CD4-positive, alpha-beta T cell (primary cell): ENCODE measurements around the gene CTF1. TPM values are rescaled to one million over a fixed set of nuclear protein-coding genes. Genes with fewer than 3 reads are reported as not detected.
A peak's percentile ranks its signal among the peaks of the same experiment; 100 is the strongest.
"Not testable (repeated sequence)": the region's sequence is repeated elsewhere in the genome, so short reads cannot be mapped to it uniquely, and the experiment has no call there.

Experiments
- ATAC-seq: fragments of 200-7000 bp; cut with Tn5 transposase; one replicate; pipeline ENCODE4 v1.10.0; 2022; ENCODE audit warnings: mild to moderate bottlenecking; ENCODE audit not compliant: poor library complexity
- CTCF ChIA-PET: fragments of 350-600 bp; sonication (Branson Sonifier 250); formaldehyde crosslinking; loops from one replicate; lab custom pipeline; 2021; ENCODE audit warnings: antibody characterized with exemption, inconsistent platforms; lab: Charles Lee
- POLR2A ChIA-PET: fragments of 350-600 bp; sonication (Branson Sonifier 250); formaldehyde crosslinking; loops from one replicate; lab custom pipeline; 2021; ENCODE audit warnings: antibody characterized with exemption, inconsistent platforms; lab: Charles Lee
- DNase-seq, 14 experiments: peaks; one replicate each; pipeline ENCODE4 v3.0.0-alpha.2; 2013 to 2020; ENCODE audit warnings: mixed read lengths in 2 of 14
- H3K27ac ChIP-seq, 2 donors: one replicate each; pipeline versions ENCODE4 v1.5.1 to v1.7.0; 2013; ENCODE audit warnings: low read length in 2 of 2, low read depth in 1 of 2, mild to moderate bottlenecking in 1 of 2
- H3K27me3 ChIP-seq, 2 experiments: 1 replicate in 1 of 2; 2 replicates in 1 of 2; pipeline versions ENCODE4 v1.6.1 to v1.7.0; 2013; ENCODE audit warnings: low read length in 2 of 2, control low read depth in 1 of 2, mild to moderate bottlenecking in 1 of 2, moderate library complexity in 1 of 2; ENCODE audit not compliant: insufficient read depth in 2 of 2, control insufficient read depth in 1 of 2
- H3K36me3 ChIP-seq: one replicate; pipeline ENCODE4 v1.6.1; 2013; ENCODE audit warnings: low read length, control low read depth; ENCODE audit not compliant: insufficient read depth
- H3K4me1 ChIP-seq: one replicate; pipeline ENCODE4 v1.6.1; 2013; ENCODE audit warnings: low read length, control low read depth; ENCODE audit not compliant: insufficient read depth
- H3K4me3 ChIP-seq: one replicate; pipeline ENCODE4 v1.5.1; 2013; ENCODE audit warnings: mild to moderate bottlenecking, low read length, moderate library complexity
- H3K9me3 ChIP-seq, 2 experiments: 1 replicate in 1 of 2; 2 replicates in 1 of 2; pipeline versions ENCODE4 v1.6.1 to v1.7.0; 2013; ENCODE audit warnings: low read length in 2 of 2, mild to moderate bottlenecking in 2 of 2, control low read depth in 1 of 2, moderate library complexity in 1 of 2; ENCODE audit not compliant: control insufficient read depth in 1 of 2, insufficient read depth in 1 of 2
- H3K27ac Mint-ChIP-seq: one replicate; pipeline ENCODE4 v1.8.0; 2020; ENCODE audit warnings: mixed read lengths
- H3K27me3 Mint-ChIP-seq: one replicate; pipeline ENCODE4 v1.8.0; 2021; ENCODE audit warnings: mixed read lengths
- H3K36me3 Mint-ChIP-seq: one replicate; pipeline ENCODE4 v1.8.0; 2021; ENCODE audit warnings: low read depth, mixed read lengths
- H3K4me1 Mint-ChIP-seq: one replicate; pipeline ENCODE4 v1.8.0; 2021; ENCODE audit warnings: low read depth, mixed read lengths
- H3K4me3 Mint-ChIP-seq: one replicate; pipeline ENCODE4 v1.8.0; 2020; ENCODE audit warnings: mild to moderate bottlenecking, mixed read lengths
- H3K9me3 Mint-ChIP-seq: one replicate; pipeline ENCODE4 v1.8.0; 2020; ENCODE audit warnings: mixed read lengths
- intact Hi-C, 2 experiments: fragments of 100-400 bp; cut with DNase I in 1 of 2; cut with micrococcal nuclease in 1 of 2; formaldehyde crosslinking; loops; one replicate each; pipeline versions ENCODE4 v1.15.1 to v1.9.0; 2023 to 2025; cut with DNase I, micrococcal nuclease
- total RNA-seq, 174 experiments: library from RNA in 2 of 174; stranded (reverse) in 2 of 174; gene quantifications; one replicate each; pipeline ENCODE4 v1.2.3 and lab custom pipeline; 2021 to 2026
- TF ChIP-seq, protein P1 (sequence below): fragments of 200-600 bp; IDR thresholded peaks from one replicate; pipeline ENCODE4 v1.8.0; 2022; ENCODE audit warnings: antibody characterized with exemption, mild to moderate bottlenecking

The CTF1 gene
- total RNA-seq, 2 experiments from 2014 or later = 0.20 TPM; not detected in 1

GRCh38 chr16:30887927-30888326, 8.5 kb upstream of the CTF1 start:
- CTCF ChIA-PET = interaction anchor here (1.1 kb wide), 1 partner anchor 14 kb away, joined by 3 read pairs; no protein-coding TSS in a partner anchor

GRCh38 chr16:30888856-30889499, 7.4 kb upstream of the CTF1 start:
- Mint-ChIP-seq H3K36me3 (peaks cover 53% of the 10 kb centered on the region), H3K27ac (no peak overlapping the region)
- CTCF ChIA-PET = interaction anchor here (1.0 kb wide), 1 partner anchor 13 kb away, joined by 4 read pairs; no protein-coding TSS in a partner anchor

More at GRCh38 chr16:30887927-30888326, 8.5 kb upstream of the CTF1 start:
- Histone ChIP-seq H3K9me3 (no peaks in the 10 kb centered on the region), H3K27me3 (no peaks in the 10 kb centered on the region), H3K4me3 (no peak overlapping the region), H3K4me1 (peaks cover 17% of the 10 kb centered on the region), H3K36me3 (peaks cover 47% of the 10 kb centered on the region), H3K27ac (no peak overlapping the region)
- peaks cover 51% of the 10 kb centered on the region for H3K36me3 Mint-ChIP-seq
- no peak overlapping the region for H3K4me3 Mint-ChIP-seq
- DNase-seq (no peak), ATAC-seq (no peak)
- intact Hi-C loops = no loop called here
- H3K9me3 Mint-ChIP-seq = no peaks in the 10 kb centered on the region
- TF ChIP-seq, protein P1, sequence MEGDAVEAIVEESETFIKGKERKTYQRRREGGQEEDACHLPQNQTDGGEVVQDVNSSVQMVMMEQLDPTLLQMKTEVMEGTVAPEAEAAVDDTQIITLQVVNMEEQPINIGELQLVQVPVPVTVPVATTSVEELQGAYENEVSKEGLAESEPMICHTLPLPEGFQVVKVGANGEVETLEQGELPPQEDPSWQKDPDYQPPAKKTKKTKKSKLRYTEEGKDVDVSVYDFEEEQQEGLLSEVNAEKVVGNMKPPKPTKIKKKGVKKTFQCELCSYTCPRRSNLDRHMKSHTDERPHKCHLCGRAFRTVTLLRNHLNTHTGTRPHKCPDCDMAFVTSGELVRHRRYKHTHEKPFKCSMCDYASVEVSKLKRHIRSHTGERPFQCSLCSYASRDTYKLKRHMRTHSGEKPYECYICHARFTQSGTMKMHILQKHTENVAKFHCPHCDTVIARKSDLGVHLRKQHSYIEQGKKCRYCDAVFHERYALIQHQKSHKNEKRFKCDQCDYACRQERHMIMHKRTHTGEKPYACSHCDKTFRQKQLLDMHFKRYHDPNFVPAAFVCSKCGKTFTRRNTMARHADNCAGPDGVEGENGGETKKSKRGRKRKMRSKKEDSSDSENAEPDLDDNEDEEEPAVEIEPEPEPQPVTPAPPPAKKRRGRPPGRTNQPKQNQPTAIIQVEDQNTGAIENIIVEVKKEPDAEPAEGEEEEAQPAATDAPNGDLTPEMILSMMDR = no peak
- no peak overlapping the region for H3K27ac Mint-ChIP-seq
- POLR2A ChIA-PET = no interaction called here
- H3K27me3 Mint-ChIP-seq = no peaks in the 10 kb centered on the region
- peaks cover 15% of the 10 kb centered on the region for H3K4me1 Mint-ChIP-seq

GRCh38 chr16:30889721-30890120, 6.7 kb upstream of the CTF1 start:
- peak overlapping the region; percentile 25 for H3K4me3 Mint-ChIP-seq
- Histone ChIP-seq H3K27me3 (no peaks in the 10 kb centered on the region), H3K4me3 (no peak overlapping the region), H3K27ac (no peak overlapping the region), H3K9me3 (no peaks in the 10 kb centered on the region), H3K4me1 (peaks cover 29% of the 10 kb centered on the region), H3K36me3 (peaks cover 41% of the 10 kb centered on the region)
- H3K4me1 Mint-ChIP-seq = peaks cover 24% of the 10 kb centered on the region
- DNase-seq = no peak
- intact Hi-C loops = no loop called here
- POLR2A ChIA-PET = interaction anchor here (2.7 to 5.6 kb wide), 2 partner anchors 12 to 14 kb away, joined by 9 to 35 read pairs; no protein-coding TSS in a partner anchor
- CTCF ChIA-PET = interaction anchor here (1.0 to 1.3 kb wide), 2 partner anchors 12 kb away, joined by 3 to 4 read pairs; no protein-coding TSS in a partner anchor
- TF ChIP-seq, protein P1 = no peak
- no peaks in the 10 kb centered on the region for H3K9me3 Mint-ChIP-seq
- no peak for ATAC-seq
- no peaks in the 10 kb centered on the region for H3K27me3 Mint-ChIP-seq
- H3K27ac Mint-ChIP-seq = no peak overlapping the region
- H3K36me3 Mint-ChIP-seq = peaks cover 46% of the 10 kb centered on the region

More at GRCh38 chr16:30888856-30889499, 7.4 kb upstream of the CTF1 start:
- TF ChIP-seq, protein P1 = no peak
- no peak for DNase-seq
- Mint-ChIP-seq H3K4me3 (no peak overlapping the region), H3K4me1 (peaks cover 18% of the 10 kb centered on the region), H3K27me3 (no peaks in the 10 kb centered on the region), H3K9me3 (no peaks in the 10 kb centered on the region)
- Histone ChIP-seq H3K4me1 (peaks cover 24% of the 10 kb centered on the region), H3K27me3 (no peaks in the 10 kb centered on the region), H3K4me3 (no peak overlapping the region), H3K27ac (no peak overlapping the region), H3K9me3 (no peaks in the 10 kb centered on the region), H3K36me3 (peaks cover 47% of the 10 kb centered on the region)
- ATAC-seq = no peak
- POLR2A ChIA-PET = interaction anchor here (2.7 to 5.6 kb wide), 2 partner anchors 13 kb away, joined by 9 to 35 read pairs; no protein-coding TSS in a partner anchor
- intact Hi-C loops = no loop called here

DNA sequence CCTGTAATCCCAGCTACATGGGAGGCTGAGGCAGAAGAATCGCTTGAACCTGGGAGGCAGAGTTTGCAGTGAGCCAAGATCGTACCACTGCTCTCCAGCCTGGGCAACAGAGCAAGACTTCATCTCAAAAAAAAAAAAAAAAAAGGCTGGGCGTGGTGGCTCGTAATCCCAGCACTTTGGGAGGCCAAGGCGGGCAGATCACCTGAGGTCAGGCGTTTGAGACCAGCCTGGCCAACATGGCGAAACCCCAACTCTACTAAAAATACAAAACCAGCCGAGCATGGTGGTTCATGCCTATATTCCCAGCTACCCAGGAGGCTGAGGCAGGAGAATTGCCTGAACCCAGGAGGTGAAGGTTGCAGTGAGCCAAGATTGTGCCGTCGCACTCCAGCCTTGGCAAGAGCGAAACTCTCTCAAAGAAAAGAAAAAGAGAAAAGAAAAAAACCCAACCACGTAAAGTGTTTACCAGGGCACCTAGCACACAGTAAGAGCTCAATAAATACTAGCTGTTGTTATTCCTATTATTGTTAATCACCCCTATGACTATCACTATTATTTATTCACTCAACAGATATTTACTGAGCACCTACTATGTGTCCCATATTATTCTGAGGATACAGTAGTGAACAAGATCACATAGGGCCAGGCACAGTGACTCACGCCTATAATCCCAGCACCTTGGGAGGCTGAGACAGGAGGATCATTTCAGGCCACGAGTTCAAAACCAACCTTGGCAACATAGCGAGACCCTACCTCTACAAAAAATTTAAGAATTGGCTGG, 5.2 kb upstream of the CTF1 start:
- Mint-ChIP-seq H3K27ac (peak overlapping the region; percentile 53), H3K4me3 (peak overlapping the region; percentile 65), H3K4me1 (peaks cover 39% of the 10 kb centered on the region), H3K36me3 (peaks cover 34% of the 10 kb centered on the region)
- H3K4me3 ChIP-seq, H3K27me3 ChIP-seq, ATAC-seq, intact Hi-C loops, H3K27me3 Mint-ChIP-seq, H3K9me3 Mint-ChIP-seq, DNase-seq, H3K27ac ChIP-seq, H3K9me3 ChIP-seq: not testable (repeated sequence)
- Histone ChIP-seq H3K4me1 (peaks cover 37% of the 10 kb centered on the region), H3K36me3 (peaks cover 36% of the 10 kb centered on the region)
- CTCF ChIA-PET = interaction anchor here (0.6 to 1.8 kb wide), 2 partner anchors 11 to 48 kb away, joined by 4 to 9 read pairs; no protein-coding TSS in a partner anchor
- POLR2A ChIA-PET = interaction anchor here (2.7 to 5.6 kb wide), 2 partner anchors 11 to 15 kb away, joined by 9 to 35 read pairs; no protein-coding TSS in a partner anchor
